D341Med (cell line): ENCODE measurements around the gene GNAL.
"Not testable (repeated sequence)": the region's sequence is repeated elsewhere in the genome, so short reads cannot be mapped to it uniquely, and the experiment has no call there.

ENCODE experiments used
- DNase-seq: peaks from one replicate; pipeline ENCODE4 v3.0.0; 2012; ENCODE audit warnings: low spot score

GNAL gene

DNA sequence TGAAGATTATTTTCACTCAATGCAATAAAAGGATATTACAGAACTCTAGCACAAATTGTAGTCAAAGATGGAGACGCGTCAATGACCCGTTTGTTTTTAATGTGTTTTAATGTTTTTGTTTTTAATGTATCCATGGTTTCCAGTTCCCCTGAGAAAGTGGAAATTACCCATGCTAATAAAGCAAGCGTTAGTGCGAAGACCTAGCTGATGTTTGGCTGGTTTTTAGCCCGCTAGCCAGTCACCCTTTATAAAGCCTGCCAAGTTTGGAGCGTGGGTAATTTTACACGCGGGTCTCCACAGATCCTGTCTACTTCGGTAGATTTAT lies 161.7 kb downstream of the GNAL start:
- DNase-seq, result no peak

DNA sequence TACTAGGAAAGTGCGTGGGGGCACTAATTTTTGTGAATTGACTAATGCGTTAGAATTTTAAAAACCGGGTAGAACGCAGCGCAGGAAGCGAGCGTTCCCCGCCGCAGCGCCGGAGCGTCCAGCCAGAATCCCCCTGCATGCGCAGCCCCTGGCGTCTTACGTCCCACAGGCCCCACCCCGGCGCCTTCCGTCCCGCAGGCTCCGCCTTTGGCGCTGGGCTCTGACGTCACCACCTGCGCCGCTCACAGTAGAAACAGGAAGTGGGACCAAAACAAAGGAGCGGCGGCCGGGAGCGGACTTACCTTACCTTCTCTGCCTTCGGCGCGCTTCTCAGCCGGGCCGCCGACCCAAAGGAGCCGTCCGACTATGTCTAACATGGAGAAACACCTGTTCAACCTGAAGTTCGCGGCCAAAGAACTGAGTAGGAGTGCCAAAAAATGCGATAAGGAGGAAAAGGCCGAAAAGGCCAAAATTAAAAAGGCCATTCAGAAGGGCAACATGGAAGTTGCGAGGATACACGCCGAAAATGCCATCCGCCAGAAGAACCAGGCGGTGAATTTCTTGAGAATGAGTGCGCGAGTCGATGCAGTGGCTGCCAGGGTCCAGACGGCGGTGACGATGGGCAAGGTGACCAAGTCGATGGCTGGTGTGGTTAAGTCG lies 162.2 kb downstream of the GNAL start, which contains the start of gene CHMP1B:
CHMP1B (plus strand) TSS at position 268 of the 660 bp plus-strand sequence; CDS start at position 367, 99 bp downstream.
- DNase-seq, result peak; percentile 99

DNA sequence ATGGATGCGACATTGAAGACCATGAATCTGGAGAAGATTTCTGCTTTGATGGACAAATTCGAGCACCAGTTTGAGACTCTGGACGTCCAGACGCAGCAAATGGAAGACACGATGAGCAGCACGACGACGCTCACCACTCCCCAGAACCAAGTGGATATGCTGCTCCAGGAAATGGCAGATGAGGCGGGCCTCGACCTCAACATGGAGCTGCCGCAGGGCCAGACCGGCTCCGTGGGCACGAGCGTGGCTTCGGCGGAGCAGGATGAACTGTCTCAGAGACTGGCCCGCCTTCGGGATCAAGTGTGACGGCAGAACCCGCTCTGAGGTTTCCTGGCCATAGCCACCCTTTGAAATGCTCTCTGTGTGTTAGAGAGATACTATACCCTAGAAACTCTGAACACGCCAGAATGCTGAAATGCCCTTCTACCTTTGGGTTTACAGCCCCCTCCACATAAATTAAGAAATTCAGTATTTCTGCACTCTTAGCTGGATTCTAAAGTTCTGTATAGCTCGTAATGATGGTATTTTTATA lies 162.8 kb downstream of the GNAL start:
- peak; percentile 67 for DNase-seq

DNA sequence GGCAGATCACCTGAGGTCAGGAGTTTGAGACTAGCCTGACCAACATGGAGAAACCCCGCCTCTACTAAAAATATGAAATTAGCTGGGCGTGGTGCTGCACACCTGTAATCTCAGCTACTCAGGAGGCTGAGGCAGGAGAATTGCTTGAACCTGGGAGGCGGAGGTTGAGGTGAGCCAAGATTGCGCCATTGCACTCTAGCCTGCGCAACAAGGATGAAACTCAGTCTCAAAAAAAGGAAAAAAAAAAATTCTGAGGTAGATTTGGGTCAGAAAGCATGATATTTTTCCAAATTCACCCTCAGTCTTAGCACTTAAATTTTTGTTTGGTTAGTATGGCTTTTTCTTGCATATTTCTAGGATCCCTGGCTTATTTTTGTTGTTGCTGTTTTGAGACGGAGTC lies 165.5 kb downstream of the GNAL start:
- DNase-seq, result not testable (repeated sequence)

DNA sequence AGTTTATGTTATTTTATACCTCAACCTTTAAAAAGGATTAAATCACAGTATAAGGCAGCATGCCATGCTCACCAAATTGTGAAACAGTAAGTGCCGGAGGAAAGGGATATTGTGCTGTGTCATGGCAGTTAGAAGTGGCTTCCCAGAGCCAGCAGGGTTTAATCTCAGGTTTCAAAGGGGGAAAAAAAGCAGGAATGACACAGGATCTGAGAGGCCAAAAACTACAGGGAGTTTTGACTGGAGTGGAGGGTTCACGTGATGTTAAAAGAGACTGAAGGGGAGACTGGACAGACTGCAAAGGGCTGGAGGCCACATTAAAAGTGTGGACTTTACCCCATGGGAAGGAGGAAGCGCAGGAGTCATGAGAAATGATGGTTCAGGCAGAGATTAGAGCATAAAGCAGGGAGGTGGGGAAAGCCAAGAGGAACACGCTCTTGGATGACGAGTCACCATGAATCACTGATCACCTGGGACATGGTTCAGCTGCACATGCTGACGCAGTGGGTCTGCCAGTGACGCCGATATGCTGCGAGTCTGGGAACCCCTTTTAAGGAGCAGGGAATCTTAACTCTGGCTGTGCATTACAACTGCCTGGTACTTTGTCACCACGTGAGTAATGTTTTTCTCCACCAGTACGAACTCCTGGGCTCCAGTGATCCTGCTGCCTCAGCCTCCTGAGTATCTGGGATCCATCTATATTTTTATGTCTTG lies 168.3 kb downstream of the GNAL start:
- no peak for DNase-seq

DNA sequence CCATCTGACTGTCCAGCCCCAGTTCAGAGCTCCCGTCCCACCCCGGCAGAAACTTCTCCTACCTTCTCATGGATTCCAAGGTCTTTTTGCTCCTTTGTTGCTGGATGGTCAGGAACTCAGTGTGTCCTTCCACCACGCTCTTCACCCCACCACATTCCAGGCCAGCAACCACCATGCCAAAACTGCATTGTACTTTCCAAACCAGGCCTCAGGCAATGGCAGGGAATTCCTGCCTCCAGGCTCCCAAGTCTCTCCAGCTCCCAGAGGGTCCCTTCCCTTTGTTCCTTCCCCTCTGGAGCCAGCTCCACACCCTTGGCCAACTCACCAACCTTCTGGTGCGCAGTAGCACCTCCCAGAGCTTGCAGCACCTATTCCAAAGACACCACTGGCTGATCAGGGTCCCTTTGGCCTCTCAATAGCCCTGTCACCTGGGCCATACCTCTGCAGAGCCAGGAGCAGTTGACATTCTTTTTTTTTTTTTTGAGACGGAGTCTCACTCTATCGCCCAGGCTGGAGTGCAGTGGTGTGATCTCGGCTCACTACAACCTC lies 170.3 kb downstream of the GNAL start:
- no peak for DNase-seq

DNA sequence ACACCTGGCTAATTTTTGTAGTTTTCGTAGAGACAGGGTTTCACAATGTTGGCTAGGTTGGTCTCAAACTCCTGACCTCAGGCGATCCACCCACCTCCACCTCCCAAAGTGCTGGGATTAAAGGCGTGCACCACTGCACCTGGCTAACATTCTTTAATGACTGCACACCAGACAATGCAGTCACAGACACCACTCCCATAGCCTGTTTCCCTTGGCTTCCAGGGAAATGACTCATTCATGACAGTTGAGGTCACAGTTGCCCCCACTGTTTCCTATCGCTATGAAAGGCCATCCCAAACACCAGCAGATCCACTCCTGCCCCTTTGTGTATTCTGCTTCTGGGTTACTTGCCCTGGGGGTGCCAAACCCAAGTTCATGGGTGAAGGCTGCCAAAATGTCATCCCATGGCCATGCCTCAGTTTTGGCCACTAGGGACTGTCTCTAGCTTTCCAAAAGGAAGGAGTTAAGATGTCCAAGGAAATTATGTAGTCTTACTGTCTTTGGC lies 170.9 kb downstream of the GNAL start:
- DNase-seq, result no peak

DNA sequence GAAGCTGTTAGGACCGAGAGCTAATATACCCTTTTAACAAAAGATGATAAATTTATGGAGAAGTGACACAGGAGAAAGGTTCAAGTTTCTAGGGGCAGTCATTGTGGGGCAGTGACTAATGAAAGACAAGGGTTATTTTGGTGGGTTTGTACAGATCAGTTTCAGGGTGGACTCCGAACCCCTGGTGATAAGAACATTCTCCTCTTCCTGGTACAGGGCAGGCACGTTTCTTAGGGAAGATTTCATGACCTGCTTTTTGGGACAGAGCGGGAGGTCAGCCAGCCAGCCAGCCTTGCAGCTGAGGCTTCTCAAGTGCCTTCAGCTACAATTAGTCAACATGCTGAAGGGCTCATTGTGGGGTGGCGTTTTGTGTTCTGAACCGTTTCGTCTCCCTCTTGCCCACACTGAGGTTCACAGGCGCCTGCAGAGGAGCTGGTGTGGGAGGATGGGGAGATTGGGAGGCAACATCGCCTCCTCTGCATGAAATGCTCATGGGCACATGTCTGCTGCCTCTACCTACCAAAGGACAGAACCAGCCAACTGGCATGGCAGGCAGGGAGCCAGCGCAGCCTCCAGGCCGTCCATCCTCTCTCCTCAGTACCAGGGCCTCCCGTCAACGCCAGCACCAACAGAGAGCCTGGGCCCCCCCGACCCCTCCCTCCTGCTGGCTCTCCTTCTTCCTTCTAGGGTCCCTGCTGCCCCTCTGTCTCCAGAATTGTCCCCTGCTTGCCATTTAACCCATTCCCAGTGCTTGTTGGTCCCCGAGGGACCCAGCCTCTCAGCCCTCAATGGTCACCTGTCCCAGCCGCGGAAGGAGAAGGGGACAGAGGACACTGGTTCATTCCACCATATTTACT lies 171.8 kb downstream of the GNAL start:
- DNase-seq, result no peak

DNA sequence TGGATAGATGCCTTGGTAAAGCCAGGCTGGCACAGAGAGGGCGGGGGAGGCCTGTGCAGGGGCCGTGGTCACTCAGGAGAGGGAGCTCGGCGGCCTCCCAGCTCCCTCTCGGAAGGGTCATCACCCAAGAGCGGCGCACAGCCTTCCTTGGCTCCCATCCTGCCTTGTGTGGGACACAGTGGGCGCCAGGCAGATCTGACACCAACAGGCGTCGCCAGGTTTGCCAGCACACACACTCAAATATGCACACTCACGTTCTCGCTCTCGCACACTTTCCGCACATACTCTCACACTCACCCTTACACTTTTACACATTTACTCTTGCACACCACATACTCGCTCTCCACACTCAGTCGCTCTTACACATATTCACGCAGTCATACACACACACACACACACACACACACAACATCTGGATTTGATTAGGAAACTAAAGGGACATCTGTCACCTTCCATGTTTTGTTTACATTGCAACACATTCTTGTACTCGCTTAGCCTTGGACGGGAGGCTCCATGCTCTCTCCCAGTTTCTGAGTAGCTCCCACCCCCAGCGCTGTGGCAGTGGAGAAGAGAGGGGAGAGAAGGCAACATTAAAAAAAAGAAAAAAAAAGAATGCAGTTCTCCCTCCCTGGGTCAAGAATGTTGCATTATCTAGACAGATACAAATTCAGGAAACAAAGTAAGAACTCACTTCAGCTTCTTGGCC lies 172.7 kb downstream of the GNAL start:
- no peak for DNase-seq

DNA sequence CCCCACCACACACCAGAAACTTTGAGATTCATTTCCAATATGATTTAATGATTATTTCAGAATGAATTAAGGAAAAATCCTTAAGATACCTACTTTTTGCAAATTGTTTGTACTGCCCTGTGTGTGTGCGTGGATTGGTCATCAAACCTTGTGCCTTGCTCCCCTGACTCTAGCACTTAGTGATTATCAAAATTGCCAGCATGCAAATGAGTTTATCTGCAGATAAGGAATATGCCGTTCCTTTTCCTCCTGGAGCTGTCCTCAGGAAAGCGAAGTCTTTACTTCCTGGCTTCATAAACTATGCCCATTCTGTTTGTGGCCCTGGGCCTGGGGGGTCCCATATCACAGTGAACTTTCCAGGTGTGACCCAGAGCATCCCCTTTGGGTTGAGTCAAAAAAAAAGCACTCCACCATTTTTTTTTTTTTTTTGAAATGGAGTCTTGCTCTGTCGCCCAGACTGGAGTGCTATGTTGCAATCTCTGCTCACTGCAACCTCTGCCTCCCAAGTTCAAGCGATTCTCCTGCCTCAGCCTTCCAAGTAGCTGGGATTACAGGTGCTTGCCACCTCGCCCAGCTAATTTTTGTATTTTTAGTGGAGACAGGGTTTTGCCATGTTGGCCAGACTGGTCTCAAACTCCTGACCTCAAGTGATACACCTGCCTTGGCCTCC lies 173.5 kb downstream of the GNAL start:
- no peak for DNase-seq

DNA sequence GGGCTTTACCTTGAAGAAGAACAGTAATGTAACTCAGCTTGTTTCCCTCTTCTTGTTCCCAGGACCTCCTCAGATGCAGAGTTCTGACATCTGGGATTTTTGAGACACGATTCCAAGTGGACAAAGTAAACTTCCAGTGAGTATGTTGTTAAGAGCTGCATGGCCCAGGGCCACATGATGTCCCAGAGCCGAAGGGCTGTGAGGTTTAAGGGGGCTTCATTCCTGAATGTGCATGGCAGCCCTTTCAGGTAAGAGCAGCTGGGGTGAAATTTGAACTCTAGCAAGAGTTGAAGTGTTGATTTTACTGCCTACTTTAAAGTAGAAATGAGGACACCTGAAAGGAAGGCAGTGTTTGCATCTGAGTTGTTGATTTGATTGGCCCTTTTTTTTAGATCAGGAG lies 175.4 kb downstream of the GNAL start:
- no peak for DNase-seq

DNA sequence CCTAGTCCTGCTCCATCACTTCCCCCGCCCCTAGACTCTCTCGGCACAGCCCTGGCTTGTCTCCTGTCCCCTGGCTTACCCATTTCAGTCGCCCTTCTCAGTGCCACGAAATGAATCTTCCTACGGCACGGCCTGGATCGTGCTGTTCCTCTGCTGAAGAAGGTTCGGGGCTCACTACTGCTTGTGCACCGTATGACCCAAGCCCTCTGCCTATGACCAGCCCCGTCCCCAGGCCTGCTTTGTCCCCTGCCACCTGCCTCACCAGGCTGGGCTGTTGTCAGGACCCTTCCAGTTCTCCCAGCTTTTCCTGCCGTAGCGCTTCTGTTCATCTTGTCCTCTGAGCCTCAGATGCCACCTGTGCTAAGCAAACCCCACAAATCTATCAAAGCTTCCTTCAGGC lies 176.0 kb downstream of the GNAL start:
- no peak for DNase-seq

DNA sequence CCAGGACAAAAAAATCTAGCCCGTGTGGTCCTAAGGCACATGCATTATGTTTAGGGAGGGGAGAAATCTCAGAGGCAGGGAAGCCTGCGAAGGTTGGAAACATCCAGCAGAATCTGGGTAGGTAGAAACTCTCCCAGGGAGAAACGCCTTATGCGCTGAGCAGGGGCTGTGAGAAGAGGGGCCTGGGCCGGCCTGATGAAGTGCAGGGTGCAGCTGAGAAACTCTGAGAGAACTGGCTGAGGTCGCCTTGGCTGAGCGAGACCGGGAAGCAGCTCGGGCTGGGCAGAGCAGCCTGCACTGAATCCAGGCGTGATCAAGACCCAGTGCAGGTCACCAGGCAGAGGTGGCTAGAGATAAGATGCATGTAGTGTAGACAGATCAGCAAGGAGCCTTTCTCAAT lies 177.3 kb downstream of the GNAL start:
- DNase-seq, result no peak

DNA sequence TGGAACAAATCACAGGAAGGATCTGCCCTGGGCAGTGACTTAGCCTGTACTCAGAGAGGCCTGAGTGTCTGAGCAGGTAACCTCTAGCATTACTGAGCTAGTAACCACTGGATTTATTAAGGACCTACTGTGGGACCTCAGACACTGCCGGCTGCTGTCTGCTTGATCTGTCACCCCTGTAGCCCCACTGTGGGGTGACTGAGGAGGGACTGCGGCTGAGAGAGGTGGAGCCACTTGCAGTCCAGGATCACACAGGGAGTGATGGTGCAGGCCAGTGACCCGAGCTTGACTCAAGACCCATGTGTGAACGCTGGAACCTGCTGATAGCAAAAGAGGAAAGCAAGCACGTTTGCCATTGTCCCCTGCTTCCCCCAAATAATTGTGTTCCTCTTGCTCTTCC lies 177.7 kb downstream of the GNAL start:
- DNase-seq, result no peak

DNA sequence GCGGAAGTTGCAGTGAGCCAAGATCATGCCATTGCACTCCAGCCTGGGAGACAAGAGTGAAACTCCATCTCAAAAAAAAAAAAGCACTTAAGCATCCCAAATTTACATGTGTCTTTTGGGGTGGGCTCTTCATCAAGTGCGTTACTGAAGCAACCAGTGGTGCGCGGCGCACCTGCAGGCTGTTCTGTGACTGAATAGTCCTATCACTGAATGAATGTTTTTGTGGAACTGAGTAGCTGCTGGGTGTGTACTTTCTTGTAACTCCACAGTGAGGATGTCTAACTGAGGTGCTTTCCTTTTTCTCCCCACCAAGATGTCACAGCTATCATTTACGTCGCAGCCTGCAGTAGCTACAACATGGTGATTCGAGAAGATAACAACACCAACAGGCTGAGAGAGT lies 179.2 kb downstream of the GNAL start:
- no peak for DNase-seq

DNA sequence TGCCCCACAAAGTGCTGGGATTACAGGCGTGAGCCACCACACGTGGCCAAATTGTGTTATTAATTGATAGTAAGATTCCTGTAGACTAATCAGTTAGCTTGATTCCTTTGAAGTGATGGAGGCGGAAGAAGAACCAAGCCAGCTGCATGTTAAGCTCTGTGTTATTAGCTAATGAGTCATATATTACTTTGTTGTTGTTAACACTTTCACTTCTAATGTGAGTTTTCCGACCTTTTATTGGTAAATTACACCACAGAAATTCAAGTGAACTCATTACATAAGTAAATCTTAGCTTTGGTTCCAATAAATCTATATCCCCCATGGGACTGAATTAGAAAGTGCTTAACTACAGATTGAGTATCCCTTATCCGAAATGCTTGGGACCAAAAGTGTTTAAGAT lies 182.4 kb downstream of the GNAL start:
- DNase-seq, result no peak

DNA sequence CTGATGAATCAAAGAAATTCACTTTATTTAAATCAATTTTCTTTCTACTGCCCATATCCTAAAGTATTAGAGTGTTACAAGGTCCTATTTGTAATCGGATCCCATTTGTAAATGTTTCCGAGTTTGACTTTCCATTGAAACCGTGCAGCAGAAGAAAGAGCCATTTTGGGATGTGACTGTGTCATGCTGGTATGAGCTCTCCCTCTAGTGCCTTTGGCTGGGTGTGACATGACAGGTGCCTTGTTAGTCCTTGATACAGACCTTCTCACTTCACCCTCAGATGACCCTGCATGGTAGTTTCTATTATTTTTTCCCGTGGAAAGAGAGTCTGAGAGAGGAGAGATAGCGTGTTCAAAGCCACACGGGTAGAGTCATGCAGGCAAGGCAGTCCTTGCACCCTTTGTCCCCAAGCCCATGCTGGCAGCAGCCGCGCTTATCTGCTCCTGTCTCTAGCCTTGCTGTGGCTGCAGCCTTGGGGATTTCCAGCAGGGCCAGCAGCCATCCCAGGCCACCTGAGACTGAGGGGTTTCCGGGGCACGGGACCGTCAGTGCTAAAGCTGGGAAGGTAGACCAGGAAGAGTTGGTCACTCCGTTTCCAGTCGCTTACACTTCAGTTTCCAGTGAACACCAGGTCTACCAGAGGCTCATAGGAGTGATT lies 183.5 kb downstream of the GNAL start:
- DNase-seq, result peak; percentile 63

DNA sequence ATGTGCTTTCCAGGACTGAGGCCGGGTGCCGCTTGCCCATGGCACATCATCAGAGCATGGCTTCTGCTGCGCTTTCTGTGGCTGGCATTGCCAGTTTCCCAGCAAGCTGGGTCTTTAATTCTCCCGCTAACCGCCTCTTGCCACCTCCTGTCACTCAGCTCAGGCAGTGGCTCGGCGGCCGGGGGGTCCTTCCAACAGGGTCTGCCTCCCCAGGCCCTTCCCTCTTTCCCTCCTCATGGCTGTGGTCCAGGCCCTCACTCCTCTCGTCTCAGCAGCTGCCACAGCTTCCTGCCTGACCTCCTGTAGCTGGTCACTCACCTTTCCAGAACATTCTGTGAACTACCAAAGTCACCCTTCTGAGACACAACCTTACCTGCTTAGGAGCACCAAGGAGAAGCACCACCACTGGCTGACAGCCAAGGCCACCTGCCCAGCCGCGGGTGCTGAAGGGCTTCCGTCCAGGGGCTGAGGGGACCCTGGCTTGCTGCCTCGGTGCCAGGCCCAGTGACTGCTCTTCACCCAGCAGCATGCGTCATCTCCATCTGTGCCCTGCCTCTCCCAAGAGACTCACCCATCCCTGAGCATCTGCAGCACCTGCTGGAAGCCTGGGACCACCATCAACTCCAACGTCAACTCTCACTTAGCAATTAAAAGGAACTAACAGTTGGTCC lies 184.7 kb downstream of the GNAL start:
- no peak for DNase-seq

DNA sequence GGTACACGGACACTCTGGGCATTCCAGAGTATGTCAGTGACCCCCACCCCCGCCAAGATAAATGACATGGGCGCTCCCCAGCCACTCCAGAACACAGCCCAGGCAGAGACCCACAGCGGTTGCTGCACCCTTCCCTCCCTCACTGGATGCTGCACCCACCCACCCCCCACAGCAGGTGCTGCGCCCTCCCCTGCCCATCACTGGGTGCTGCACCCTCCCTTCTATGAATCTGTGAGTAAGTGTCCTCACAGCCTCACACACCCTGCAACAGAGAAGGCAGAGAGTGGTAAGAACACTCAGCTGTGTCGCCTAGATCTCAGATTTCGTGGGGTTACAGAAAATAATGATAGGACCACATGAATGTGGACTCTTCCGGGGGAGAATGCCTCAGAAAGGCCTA lies 185.6 kb downstream of the GNAL start:
- no peak for DNase-seq
